Peyer's patch (tissue), 4 donors: Measurements from ENCODE around the gene ZNF804A.

Experiments used
- CTCF ChIP-seq, 6 experiments: fragments of 450-650 bp in 4 of 6; fragments of 200-600 bp in 2 of 6; sonication (generic) in 1 of 6; IDR thresholded peaks; one replicate each; pipeline ENCODE4 v1.5.1; 2017 to 2019; ENCODE audit warnings: antibody characterized with exemption in 6 of 6, mild to moderate bottlenecking in 3 of 6, moderate library complexity in 1 of 6
- POLR2A ChIP-seq, 2 donors: fragments of 450-650 bp; IDR thresholded peaks; one replicate each; pipeline ENCODE4 v1.5.1; 2017; ENCODE audit warnings: antibody characterized with exemption in 2 of 2, mild to moderate bottlenecking in 2 of 2, moderate library complexity in 2 of 2

GRCh38 chr2:184692141-184692734 is 93.9 kb downstream of the ZNF804A start:
- TF ChIP-seq CTCF (IDR thresholded peaks at IDR 0.05) (no peak), POLR2A (IDR thresholded peaks at IDR 0.05) (no peak)
